BJ (cell line): ENCODE measurements around the gene BEST2. TPM values are rescaled to one million over a fixed set of nuclear protein-coding genes. Genes with fewer than 3 reads are reported as not detected.
"Not testable (repeated sequence)": the region's sequence is repeated elsewhere in the genome, so short reads cannot be mapped to it uniquely, and the experiment has no call there.

Source experiments
- CTCF ChIA-PET: fragments of 350-600 bp; formaldehyde crosslinking; extraction: SDS; loops from one replicate; lab custom pipeline; 2021; ENCODE audit warnings: antibody characterized with exemption, inconsistent platforms; lab: Yijun Ruan, JAX
- POLR2A ChIA-PET: fragments of 300-600 bp; sonication (Branson Sonifier 250); formaldehyde crosslinking; extraction: SDS; loops from one replicate; lab custom pipeline; 2021; ENCODE audit warnings: antibody characterized with exemption; lab: Charles Lee
- DNase-seq: peaks from one replicate; pipeline ENCODE4 v3.0.0-alpha.2; 2011; ENCODE audit warnings: low read depth
- H3K27me3 ChIP-seq: 2 replicates; pipeline ENCODE4 v1.6.0; 2011; ENCODE audit warnings: low read length; ENCODE audit not compliant: control insufficient read depth, insufficient read depth
- H3K36me3 ChIP-seq: 2 replicates; pipeline ENCODE4 v1.5.1; 2011; ENCODE audit warnings: low read length; ENCODE audit not compliant: control insufficient read depth, insufficient read depth
- H3K4me3 ChIP-seq: 2 replicates; pipeline ENCODE4 v1.5.1; 2011; ENCODE audit warnings: low read depth, mild to moderate bottlenecking, control low read depth, low read length
- CTCF ChIP-seq: IDR thresholded peaks from 2 replicates; pipeline ENCODE4 v1.5.1; 2011; ENCODE audit warnings: low read depth, mild to moderate bottlenecking, control low read depth, inconsistent platforms, low read length, moderate library complexity; ENCODE audit not compliant: insufficient read depth
- polyA plus RNA-seq: library from polyadenylated mRNA; depleted of rRNA; stranded (reverse); fragments of >200 nt; gene quantifications from 2 replicates; pipeline ENCODE4 v1.2.3, GENCODE V29; 2011

The BEST2 gene
- polyA plus RNA-seq, 1 experiment = not detected

- no peak overlapping the region for H3K4me3 ChIP-seq
- POLR2A ChIA-PET = interaction anchor here (0.6 to 1.4 kb wide), 2 partner anchors 15 to 30 kb away, joined by 3 to 4 read pairs; no protein-coding TSS in a partner anchor
These were observed 44.8 kb downstream of the BEST2 start for GRCh38 chr19:12796146-12797071.

GRCh38 chr19:12797141-12797587, 45.6 kb downstream of the BEST2 start:
- Histone ChIP-seq H3K4me3 (no peak overlapping the region), H3K36me3 (peaks cover 12% of the 10 kb centered on the region), H3K27me3 (no peaks in the 10 kb centered on the region)
- no peak for TF ChIP-seq CTCF
- CTCF ChIA-PET = interaction anchor here (0.6 to 17.9 kb wide), 7 partner anchors 9 to 80 kb away, joined by 3 to 874 read pairs (median 10); partner anchors contain the start of genes HOOK2, RNASEH2A and TRIR
- no peak for DNase-seq
- POLR2A ChIA-PET = no interaction called here

More at GRCh38 chr19:12796146-12797071, 44.8 kb downstream of the BEST2 start:
- TF ChIP-seq CTCF = peak; percentile 90
- Histone ChIP-seq H3K27me3 (no peaks in the 10 kb centered on the region), H3K36me3 (peaks cover 12% of the 10 kb centered on the region)
- DNase-seq = no peak
- CTCF ChIA-PET = interaction anchor here (0.6 to 17.9 kb wide), 16 partner anchors 10 to 120 kb away, joined by 3 to 874 read pairs (median 5); partner anchors contain the start of genes HOOK2, RNASEH2A and TRIR

DNA sequence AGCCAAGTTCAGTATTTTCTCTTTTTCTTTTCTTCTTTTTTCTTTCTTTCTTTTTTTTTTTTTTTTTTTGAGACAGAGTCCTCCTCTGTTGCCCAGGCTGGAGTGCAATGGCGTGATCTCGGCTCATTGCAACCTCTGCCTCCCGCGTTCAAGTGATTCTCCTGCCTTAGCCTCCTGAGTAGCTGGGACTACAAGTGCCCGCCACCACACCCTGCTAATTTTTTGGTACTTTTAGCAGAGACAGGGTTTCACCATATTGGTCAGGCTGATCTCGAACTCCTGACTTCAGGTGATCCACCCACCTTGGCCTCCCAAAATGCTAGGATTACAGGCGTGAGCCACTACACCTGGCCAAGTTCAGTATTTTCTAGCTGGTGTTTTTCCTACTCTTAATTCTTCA, 46.0 kb downstream of the BEST2 start:
- H3K4me3 ChIP-seq, DNase-seq, POLR2A ChIA-PET, H3K27me3 ChIP-seq: not testable (repeated sequence)
- peaks cover 11% of the 10 kb centered on the region for H3K36me3 ChIP-seq
- CTCF ChIA-PET = interaction anchor here (0.6 to 17.9 kb wide), 4 partner anchors 31 to 81 kb away, joined by 3 to 874 read pairs (median 12); partner anchors contain the start of gene HOOK2

DNA sequence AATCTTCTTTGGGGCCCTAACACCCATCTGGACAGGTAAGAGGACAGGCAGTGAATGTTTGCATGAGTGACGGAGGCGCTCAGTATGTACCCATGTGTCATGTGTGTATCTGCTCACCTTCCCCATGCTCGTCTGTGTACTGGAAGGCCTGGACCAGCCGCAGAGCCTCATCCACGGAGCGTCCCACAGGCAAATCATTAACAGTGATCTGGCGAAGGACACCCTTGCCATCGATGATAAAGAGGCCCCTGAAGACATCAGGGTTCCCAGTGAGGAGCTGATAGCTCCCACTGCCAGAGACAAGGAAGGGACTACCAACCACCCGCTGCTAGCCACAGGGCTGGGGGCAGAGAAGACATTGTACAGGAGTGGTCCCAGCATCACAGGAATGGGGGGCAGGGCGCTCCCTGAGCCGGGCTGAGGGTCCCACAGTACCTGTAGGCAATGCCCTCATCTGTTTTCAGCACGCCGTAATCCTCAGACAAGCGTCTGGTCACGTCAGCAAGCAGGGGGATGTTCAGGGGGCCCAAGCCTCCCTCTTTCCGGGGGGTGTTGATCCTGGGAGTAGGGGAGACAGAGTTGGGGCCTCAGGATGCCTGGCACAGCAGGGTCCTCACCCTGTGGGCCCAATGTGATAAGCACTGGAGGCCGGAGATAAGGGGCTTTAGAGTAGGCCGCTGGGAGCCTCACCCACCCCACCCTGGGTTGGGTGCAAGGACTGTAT, 48.3 kb downstream of the BEST2 start:
- ChIA-PET POLR2A (no interaction called here), CTCF (interaction anchor here (0.9 to 17.9 kb wide), 5 partner anchors 33 to 80 kb away, joined by 3 to 874 read pairs (median 4); partner anchors contain the start of gene HOOK2)
- no peak for TF ChIP-seq CTCF
- Histone ChIP-seq H3K4me3 (no peak overlapping the region), H3K27me3 (no peaks in the 10 kb centered on the region), H3K36me3 (peaks cover 10% of the 10 kb centered on the region)
- DNase-seq = no peak

DNA sequence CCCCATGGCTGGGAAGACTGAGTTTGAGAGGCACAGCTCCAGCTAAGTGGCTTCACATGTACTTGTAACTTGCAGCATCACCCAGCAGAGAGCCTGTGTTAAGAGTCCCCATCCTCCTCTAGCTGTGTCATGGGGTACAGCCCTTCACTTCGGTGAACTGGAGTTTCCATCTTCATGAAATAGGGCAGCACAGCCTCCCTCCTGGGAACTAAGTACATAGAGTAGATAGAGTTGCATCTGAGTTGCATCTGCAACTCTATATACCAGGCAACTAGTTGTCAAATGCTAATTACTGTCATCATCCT, 48.8 kb downstream of the BEST2 start:
- H3K27me3 ChIP-seq = no peaks in the 10 kb centered on the region
- H3K36me3 ChIP-seq = peaks cover 10% of the 10 kb centered on the region
- peak overlapping the region; percentile 93 for H3K4me3 ChIP-seq
- POLR2A ChIA-PET = no interaction called here
- CTCF ChIA-PET = interaction anchor here (1.1 to 17.9 kb wide), 3 partner anchors 34 to 47 kb away, joined by 3 to 874 read pairs (median 4); partner anchors contain the start of gene HOOK2
- TF ChIP-seq CTCF = no peak
- DNase-seq = no peak
